Neural progenitor cell (in vitro differentiated cells): Measurements from ENCODE around the gene RBBP9.

Experiments used
- EZH2 ChIP-seq: fragments of 200-600 bp; sonication (generic); IDR thresholded peaks from 2 replicates; pipeline ENCODE4 v1.6.1; 2017; ENCODE audit warnings: antibody characterized with exemption, mild to moderate bottlenecking, moderate library complexity
- EZH2phosphoT487 ChIP-seq: fragments of 200-600 bp; sonication (generic); IDR thresholded peaks from 2 replicates; pipeline ENCODE4 v1.6.1; 2017; ENCODE audit warnings: antibody characterized with exemption
- TF ChIP-seq, protein P1 (sequence below): fragments of 200-600 bp; sonication (generic); IDR thresholded peaks from 2 replicates; pipeline ENCODE4 v1.5.1; 2017; ENCODE audit warnings: antibody characterized with exemption, mild to moderate bottlenecking

DNA sequence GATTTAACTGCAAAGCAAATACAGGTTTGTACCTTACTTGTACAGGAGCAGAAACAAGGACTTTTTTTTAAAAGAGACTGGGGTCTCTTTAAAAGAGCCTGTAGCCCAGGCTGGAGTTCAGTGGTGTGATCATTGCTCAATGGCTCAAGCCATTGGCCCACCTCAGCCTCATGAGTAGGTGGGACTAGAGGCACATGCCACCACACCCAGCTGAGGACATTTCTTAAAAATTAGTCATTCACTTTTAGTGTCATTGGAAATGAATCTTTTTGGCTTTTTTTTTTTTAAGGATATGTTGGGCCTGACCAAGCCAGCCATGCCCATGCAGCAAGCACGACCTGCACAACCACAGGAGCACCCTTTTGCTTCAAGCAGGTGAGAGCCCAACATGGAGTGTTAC lies 27.6 kb upstream of the RBBP9 start:
- TF ChIP-seq, protein P1, sequence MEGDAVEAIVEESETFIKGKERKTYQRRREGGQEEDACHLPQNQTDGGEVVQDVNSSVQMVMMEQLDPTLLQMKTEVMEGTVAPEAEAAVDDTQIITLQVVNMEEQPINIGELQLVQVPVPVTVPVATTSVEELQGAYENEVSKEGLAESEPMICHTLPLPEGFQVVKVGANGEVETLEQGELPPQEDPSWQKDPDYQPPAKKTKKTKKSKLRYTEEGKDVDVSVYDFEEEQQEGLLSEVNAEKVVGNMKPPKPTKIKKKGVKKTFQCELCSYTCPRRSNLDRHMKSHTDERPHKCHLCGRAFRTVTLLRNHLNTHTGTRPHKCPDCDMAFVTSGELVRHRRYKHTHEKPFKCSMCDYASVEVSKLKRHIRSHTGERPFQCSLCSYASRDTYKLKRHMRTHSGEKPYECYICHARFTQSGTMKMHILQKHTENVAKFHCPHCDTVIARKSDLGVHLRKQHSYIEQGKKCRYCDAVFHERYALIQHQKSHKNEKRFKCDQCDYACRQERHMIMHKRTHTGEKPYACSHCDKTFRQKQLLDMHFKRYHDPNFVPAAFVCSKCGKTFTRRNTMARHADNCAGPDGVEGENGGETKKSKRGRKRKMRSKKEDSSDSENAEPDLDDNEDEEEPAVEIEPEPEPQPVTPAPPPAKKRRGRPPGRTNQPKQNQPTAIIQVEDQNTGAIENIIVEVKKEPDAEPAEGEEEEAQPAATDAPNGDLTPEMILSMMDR = no peak
- TF ChIP-seq EZH2 (no peak), EZH2phosphoT487 (no peak)
